Neuronal stem cell (in vitro differentiated cells): ENCODE measurements around the gene PTOV1.

Source experiments
- DNase-seq: peaks from one replicate; pipeline ENCODE4 v3.0.0-alpha.2; 2013; ENCODE audit warnings: low spot score
- H2AFZ ChIP-seq: one replicate; pipeline ENCODE4 v1.6.1; 2013; ENCODE audit warnings: mild to moderate bottlenecking, low read length, inconsistent platforms
- H2AK5ac ChIP-seq: 2 replicates; pipeline ENCODE4 v1.6.1; 2013; ENCODE audit warnings: low read depth, mild to moderate bottlenecking, inconsistent platforms, low read length, moderate library complexity, mixed read lengths
- H2BK120ac ChIP-seq: 2 replicates; pipeline ENCODE4 v1.6.1; 2013; ENCODE audit warnings: low read depth, mild to moderate bottlenecking, inconsistent platforms, low read length, moderate library complexity, mixed read lengths
- H2BK12ac ChIP-seq: one replicate; pipeline ENCODE4 v1.6.1; 2013; ENCODE audit warnings: low read length, inconsistent platforms
- H2BK15ac ChIP-seq: 2 replicates; pipeline ENCODE4 v1.6.1; 2013; ENCODE audit warnings: mild to moderate bottlenecking, low read length, inconsistent platforms, mixed read lengths
- H2BK5ac ChIP-seq: one replicate; pipeline ENCODE4 v1.6.1; 2013; ENCODE audit warnings: inconsistent platforms, mild to moderate bottlenecking, low read length, moderate library complexity
- H3K14ac ChIP-seq: one replicate; pipeline ENCODE4 v1.6.1; 2013; ENCODE audit warnings: low read length, inconsistent platforms
- H3K18ac ChIP-seq: 2 replicates; pipeline ENCODE4 v1.6.1; 2013; ENCODE audit warnings: low read length, inconsistent platforms
- H3K23ac ChIP-seq: 2 replicates; pipeline ENCODE4 v1.6.1; 2013; ENCODE audit warnings: low read depth, mild to moderate bottlenecking, mixed read lengths, low read length, inconsistent platforms; ENCODE audit not compliant: poor library complexity
- H3K27ac ChIP-seq: replicated peaks from 3 replicates; pipeline ENCODE4 v1.5.1; 2013; ENCODE audit warnings: low read length, inconsistent platforms
- H3K27me3 ChIP-seq, 3 experiments: 2 replicates each; pipeline ENCODE4 v1.6.1; 2013; ENCODE audit warnings: low read length in 3 of 3, mild to moderate bottlenecking in 2 of 3, inconsistent platforms in 1 of 3, low read depth in 1 of 3, mixed read lengths in 1 of 3, moderate library complexity in 1 of 3; ENCODE audit not compliant: control insufficient read depth in 3 of 3, insufficient read depth in 3 of 3
- H3K36me3 ChIP-seq, 2 donors: replicated peaks in 1 of 2; 2 replicates each; pipeline ENCODE4 v1.6.1; 2013; ENCODE audit warnings: low read length in 2 of 2; ENCODE audit not compliant: control insufficient read depth in 2 of 2, insufficient read depth in 2 of 2
- H3K4ac ChIP-seq: 2 replicates; pipeline ENCODE4 v1.6.1; 2013; ENCODE audit warnings: inconsistent platforms, mild to moderate bottlenecking, low read length, moderate library complexity
- H3K4me1 ChIP-seq, 2 donors: 1 replicate in 1 of 2; 2 replicates in 1 of 2; pipeline ENCODE4 v1.6.1; 2013; ENCODE audit warnings: low read length in 2 of 2, low read depth in 1 of 2; ENCODE audit not compliant: control insufficient read depth in 2 of 2, insufficient read depth in 1 of 2
- H3K4me2 ChIP-seq: one replicate; pipeline ENCODE4 v1.6.1; 2013; ENCODE audit warnings: mild to moderate bottlenecking, low read length, inconsistent platforms; ENCODE audit not compliant: insufficient read depth, poor library complexity, severe bottlenecking
- H3K4me3 ChIP-seq, 2 donors: 2 replicates each; pipeline ENCODE4 v1.5.1; 2013; ENCODE audit warnings: low read length in 2 of 2, mild to moderate bottlenecking in 2 of 2, inconsistent platforms in 1 of 2, moderate library complexity in 1 of 2
- H3K79me1 ChIP-seq: one replicate; pipeline ENCODE4 v1.6.1; 2013; ENCODE audit warnings: low read depth, mild to moderate bottlenecking, inconsistent platforms, low read length, moderate library complexity
- H3K9ac ChIP-seq: one replicate; pipeline ENCODE4 v1.6.1; 2013; ENCODE audit warnings: mild to moderate bottlenecking, low read depth, low read length, inconsistent platforms; ENCODE audit not compliant: poor library complexity
- H3K9me3 ChIP-seq, 2 donors: replicated peaks in 1 of 2; 2 replicates each; pipeline versions ENCODE3 to v1.6.1; 2013; ENCODE audit warnings: low read length in 2 of 2, mild to moderate bottlenecking in 2 of 2, inconsistent platforms in 1 of 2, low read depth in 1 of 2, mixed read lengths in 1 of 2, moderate library complexity in 1 of 2; ENCODE audit not compliant: control insufficient read depth in 2 of 2, insufficient read depth in 1 of 2
- H4K8ac ChIP-seq: one replicate; pipeline ENCODE4 v1.6.1; 2013; ENCODE audit warnings: low read depth, mild to moderate bottlenecking, inconsistent platforms, low read length, moderate library complexity
- H4K91ac ChIP-seq: one replicate; pipeline ENCODE4 v1.6.1; 2013; ENCODE audit warnings: low read length, low read depth, mild to moderate bottlenecking, inconsistent platforms; ENCODE audit not compliant: poor library complexity
- WGBS, 2 donors: extraction: QIAGEN DNeasy Blood & Tissue Kit; methylation state at CpG; one replicate each; pipeline ENCODE4 v1.1.7; 2013; ENCODE audit warnings: missing lambda C conversion rate in 2 of 2, mixed read lengths in 1 of 2; ENCODE audit not compliant: insufficient read length in 2 of 2, insufficient replicate concordance in 1 of 2; ENCODE audit errors: extremely low coverage in 2 of 2; 5-methylcytosine and 5-hydroxymethylcytosine counted together

PTOV1 gene

GRCh38 chr19:49892716-49893115 is 41.8 kb downstream of the PTOV1 start:
- no peak overlapping the region for H3K27ac ChIP-seq
- H2AK5ac ChIP-seq = peak overlapping the region; percentile 81
- no peak overlapping the region for H3K14ac ChIP-seq
- no peak overlapping the region for H4K8ac ChIP-seq
- no peak overlapping the region for H2AFZ ChIP-seq
- H3K9me3 ChIP-seq = peaks cover 0 to 9% of the 10 kb centered on the region in 2 donors
- H3K4me3 ChIP-seq = no peak overlapping the region
- no peak overlapping the region for H2BK5ac ChIP-seq
- H3K4me1 ChIP-seq = peaks cover 2 to 9% of the 10 kb centered on the region in 2 donors
- no peak overlapping the region for H3K4ac ChIP-seq
- peak overlapping the region; percentile 81 for H2BK15ac ChIP-seq
- no CpG with 5 or more reads among the region's 1 CpG for WGBS, 2 donors
- H3K27me3 ChIP-seq = peaks cover 0 to 11% (median 11%) of the 10 kb centered on the region in 3 experiments
- H3K36me3 ChIP-seq = no peaks in the 10 kb centered on the region
- no peak overlapping the region for H4K91ac ChIP-seq
- H2BK12ac ChIP-seq = no peak overlapping the region
- no peak overlapping the region for H2BK120ac ChIP-seq
- H3K4me2 ChIP-seq = no peak overlapping the region
- H3K23ac ChIP-seq = no peak overlapping the region
- no peaks in the 10 kb centered on the region for H3K79me1 ChIP-seq
- H3K9ac ChIP-seq = no peak overlapping the region
- H3K18ac ChIP-seq = no peak overlapping the region
- DNase-seq = no peak

DNA sequence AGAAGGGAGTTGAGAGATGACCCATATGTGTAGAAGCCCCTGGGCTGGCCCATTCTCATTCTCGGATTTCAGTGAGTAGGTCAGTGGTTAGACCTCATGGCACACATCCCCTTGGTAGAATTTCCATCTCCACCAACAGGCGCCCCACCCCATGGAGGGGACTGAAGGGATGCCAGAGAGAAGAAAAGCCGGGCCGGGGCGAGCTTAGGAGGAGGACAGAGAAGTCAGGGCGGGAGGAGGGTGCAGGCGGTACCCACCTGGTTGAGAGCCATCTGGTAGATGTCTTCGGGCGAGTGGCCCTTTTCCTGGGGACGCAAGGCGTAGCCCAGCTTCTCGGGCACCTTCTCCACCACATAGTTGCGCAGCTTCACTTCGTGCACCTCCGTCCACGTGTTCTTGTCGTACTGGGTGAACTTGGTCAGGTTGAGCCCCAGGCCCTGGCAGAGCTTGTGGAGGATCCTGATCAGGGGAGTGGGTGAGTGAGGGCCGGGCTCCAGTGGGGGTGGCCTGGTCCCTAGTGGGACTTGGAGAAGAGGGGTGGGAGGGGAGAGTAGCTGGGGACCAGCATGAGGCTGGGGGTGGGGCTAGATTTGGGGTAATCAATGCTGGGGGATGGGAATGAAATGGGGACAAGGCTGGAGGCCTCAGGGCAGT is 43.2 kb downstream of the PTOV1 start:
- Histone ChIP-seq H3K14ac (no peak overlapping the region), H2AK5ac (peak overlapping the region; percentile 61), H3K27ac (no peak overlapping the region), H2BK12ac (no peak overlapping the region), H2BK5ac (no peak overlapping the region), H4K91ac (no peak overlapping the region), H2BK15ac (no peak overlapping the region), H3K27me3 (peaks cover 0 to 13% (median 10%) of the 10 kb centered on the region in 3 experiments), H3K4me3 (no peak overlapping the region), H4K8ac (no peak overlapping the region), H3K18ac (no peak overlapping the region), H3K79me1 (no peaks in the 10 kb centered on the region), H3K4me2 (no peak overlapping the region), H2AFZ (no peak overlapping the region), H3K9ac (no peak overlapping the region), H2BK120ac (no peak overlapping the region), H3K9me3 (peaks cover 0 to 9% of the 10 kb centered on the region in 2 donors), H3K36me3 (no peaks in the 10 kb centered on the region), H3K23ac (no peak overlapping the region), H3K4me1 (peaks cover 5 to 9% of the 10 kb centered on the region in 2 donors), H3K4ac (no peak overlapping the region)
- no CpG with 5 or more reads among the region's 18 CpGs for WGBS, 2 donors
- DNase-seq = no peak

- Histone ChIP-seq H2AFZ (no peak overlapping the region), H2AK5ac (peak overlapping the region; percentile 84), H3K79me1 (no peaks in the 10 kb centered on the region), H3K4me2 (no peak overlapping the region), H3K4ac (no peak overlapping the region), H4K91ac (no peak overlapping the region), H2BK12ac (peak overlapping the region; percentile 6), H2BK120ac (no peak overlapping the region), H3K27ac (no peak overlapping the region), H3K9me3 (peaks cover 0 to 1% of the 10 kb centered on the region in 2 donors), H3K14ac (no peak overlapping the region), H2BK5ac (no peak overlapping the region), H3K36me3 (no peaks in the 10 kb centered on the region), H2BK15ac (peak overlapping the region; percentile 67), H3K9ac (no peak overlapping the region), H3K27me3 (peaks cover 0 to 14% (median 3%) of the 10 kb centered on the region in 3 experiments), H3K4me3 (no peak overlapping the region), H3K4me1 (peaks cover 5 to 9% of the 10 kb centered on the region in 2 donors), H3K23ac (peak overlapping the region; percentile 55), H4K8ac (no peak overlapping the region), H3K18ac (peak overlapping the region; percentile 27)
- WGBS, 2 donors = no CpG with 5 or more reads among the region's 17 CpGs
- DNase-seq = no peak
These were observed 44.1 kb downstream of the PTOV1 start for GRCh38 chr19:49894879-49895565.

- Histone ChIP-seq H3K9ac (no peak overlapping the region), H3K27me3 (peaks cover 0 to 14% (median 0%) of the 10 kb centered on the region in 3 experiments), H3K4ac (no peak overlapping the region), H2BK15ac (peak overlapping the region; percentile 95), H3K23ac (no peak overlapping the region), H3K4me3 (no peak overlapping the region), H4K8ac (no peak overlapping the region), H4K91ac (no peak overlapping the region), H2BK5ac (no peak overlapping the region), H3K14ac (peak overlapping the region; percentile 10), H3K9me3 (no peaks in the 10 kb centered on the region), H3K4me2 (no peak overlapping the region), H2AFZ (no peak overlapping the region), H3K36me3 (no peaks in the 10 kb centered on the region), H2BK12ac (peak overlapping the region; percentile 6), H2BK120ac (no peak overlapping the region), H3K18ac (peak overlapping the region; percentile 38), H3K4me1 (peaks cover 5 to 6% of the 10 kb centered on the region in 2 donors), H2AK5ac (peak overlapping the region; percentile 92), H3K27ac (no peak overlapping the region), H3K79me1 (no peaks in the 10 kb centered on the region)
- WGBS, 2 donors = no CpG with 5 or more reads among the region's 17 CpGs
- DNase-seq = no peak
These were observed 44.8 kb downstream of the PTOV1 start for GRCh38 chr19:49895566-49896297.
